ENCODE results near the gene GALNT14. TPM values are rescaled to one million over a fixed set of nuclear protein-coding genes. Genes with fewer than 3 reads are reported as not detected.

GALNT14 gene
- polyA plus RNA-seq, 1 experiment, result 0.07 TPM

DNA sequence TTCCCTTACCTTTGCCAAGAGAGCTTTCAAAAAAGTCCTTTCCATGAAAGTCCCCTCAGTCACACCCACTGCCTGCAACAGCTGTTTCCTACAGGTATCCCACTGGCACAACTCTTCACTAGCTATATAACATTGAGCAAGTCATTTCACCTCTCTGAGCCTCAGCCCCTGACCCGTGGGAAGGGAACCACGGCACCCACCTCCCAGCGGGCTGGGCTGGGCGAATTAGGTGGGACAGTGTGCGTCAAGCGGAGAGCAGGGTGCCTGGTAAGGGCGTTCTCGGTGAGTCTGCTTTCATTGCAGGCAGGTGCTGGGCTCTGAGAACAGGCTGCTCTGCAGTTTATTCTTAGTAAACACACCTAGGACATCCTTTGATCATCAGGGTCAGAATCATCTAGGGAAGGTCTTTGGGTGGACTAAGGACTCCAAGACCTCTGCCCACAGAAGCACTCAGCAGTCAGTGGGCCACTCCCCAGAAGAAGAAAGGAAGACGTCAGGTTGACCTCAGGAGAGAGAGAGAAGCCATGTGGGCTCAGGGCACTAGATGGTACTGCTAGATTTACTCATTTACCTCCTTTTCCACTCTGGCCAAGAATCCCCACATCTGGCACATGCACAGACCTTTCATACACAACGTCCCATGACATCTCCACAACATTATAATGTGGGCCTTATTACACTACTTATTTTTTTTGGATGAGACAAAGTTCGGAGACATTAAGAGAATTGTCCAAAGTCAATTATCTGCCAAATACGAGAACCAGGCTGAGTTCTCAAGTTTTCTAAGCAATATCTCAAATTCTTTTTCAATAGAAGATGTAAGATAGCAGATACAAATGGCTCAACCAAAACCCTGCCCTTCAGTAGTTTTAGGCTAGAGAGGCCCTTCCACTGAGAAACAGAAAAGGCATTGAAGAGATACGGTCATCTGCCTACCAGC is 79.9 kb downstream of the GALNT14 start:
- H3K4me3 ChIP-seq (ENCODE audit: low read depth, low read length), result no peak overlapping the region
- H3K27me3 ChIP-seq (ENCODE audit: control insufficient read depth, insufficient read depth, low read length), result no peaks in the 10 kb centered on the region
- CTCF ChIA-PET, result no interaction called here
- H3K9me3 ChIP-seq (ENCODE audit: control insufficient read depth, insufficient read depth, low read length), result no peaks in the 10 kb centered on the region
- DNase-seq (ENCODE audit: low read depth, low spot score), result no peak
- POLR2A ChIA-PET, result no interaction called here
- no peak overlapping the region for H3K27ac ChIP-seq (ENCODE audit: low read depth, low read length)
- TF ChIP-seq, protein P1, sequence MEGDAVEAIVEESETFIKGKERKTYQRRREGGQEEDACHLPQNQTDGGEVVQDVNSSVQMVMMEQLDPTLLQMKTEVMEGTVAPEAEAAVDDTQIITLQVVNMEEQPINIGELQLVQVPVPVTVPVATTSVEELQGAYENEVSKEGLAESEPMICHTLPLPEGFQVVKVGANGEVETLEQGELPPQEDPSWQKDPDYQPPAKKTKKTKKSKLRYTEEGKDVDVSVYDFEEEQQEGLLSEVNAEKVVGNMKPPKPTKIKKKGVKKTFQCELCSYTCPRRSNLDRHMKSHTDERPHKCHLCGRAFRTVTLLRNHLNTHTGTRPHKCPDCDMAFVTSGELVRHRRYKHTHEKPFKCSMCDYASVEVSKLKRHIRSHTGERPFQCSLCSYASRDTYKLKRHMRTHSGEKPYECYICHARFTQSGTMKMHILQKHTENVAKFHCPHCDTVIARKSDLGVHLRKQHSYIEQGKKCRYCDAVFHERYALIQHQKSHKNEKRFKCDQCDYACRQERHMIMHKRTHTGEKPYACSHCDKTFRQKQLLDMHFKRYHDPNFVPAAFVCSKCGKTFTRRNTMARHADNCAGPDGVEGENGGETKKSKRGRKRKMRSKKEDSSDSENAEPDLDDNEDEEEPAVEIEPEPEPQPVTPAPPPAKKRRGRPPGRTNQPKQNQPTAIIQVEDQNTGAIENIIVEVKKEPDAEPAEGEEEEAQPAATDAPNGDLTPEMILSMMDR (IDR thresholded peaks at IDR 0.05; ENCODE audit: low read depth, low read length), result no peak

DNA sequence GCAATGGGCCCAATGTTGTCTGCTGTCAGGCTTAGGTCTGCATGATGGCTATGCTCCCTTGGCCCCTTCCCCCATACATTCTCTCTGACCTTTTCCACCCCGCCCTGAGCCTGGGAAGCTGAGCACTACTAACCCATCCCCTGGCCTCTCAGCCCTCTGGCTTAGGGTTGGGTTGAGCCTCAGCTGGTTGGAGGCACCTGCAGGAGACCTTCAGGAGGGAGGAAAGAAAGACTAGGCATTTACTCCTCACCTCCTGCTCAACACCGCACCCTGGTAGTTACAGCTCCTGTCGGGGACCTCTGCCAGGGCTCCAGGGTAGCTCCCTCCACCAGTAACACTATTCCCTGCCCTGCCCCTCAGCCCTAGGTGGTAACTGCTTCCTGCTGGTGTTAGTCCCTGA is 80.5 kb downstream of the GALNT14 start:
- no peaks in the 10 kb centered on the region for H3K9me3 ChIP-seq (ENCODE audit: control insufficient read depth, insufficient read depth, low read length)
- no peak overlapping the region for H3K4me3 ChIP-seq (ENCODE audit: low read depth, low read length)
- H3K27me3 ChIP-seq (ENCODE audit: control insufficient read depth, insufficient read depth, low read length), result no peaks in the 10 kb centered on the region
- TF ChIP-seq, protein P1 (IDR thresholded peaks at IDR 0.05; ENCODE audit: low read depth, low read length), result no peak
- no peak overlapping the region for H3K27ac ChIP-seq (ENCODE audit: low read depth, low read length)
- CTCF ChIA-PET, result no interaction called here
- no peak for DNase-seq (ENCODE audit: low read depth, low spot score)
- POLR2A ChIA-PET, result no interaction called here

DNA sequence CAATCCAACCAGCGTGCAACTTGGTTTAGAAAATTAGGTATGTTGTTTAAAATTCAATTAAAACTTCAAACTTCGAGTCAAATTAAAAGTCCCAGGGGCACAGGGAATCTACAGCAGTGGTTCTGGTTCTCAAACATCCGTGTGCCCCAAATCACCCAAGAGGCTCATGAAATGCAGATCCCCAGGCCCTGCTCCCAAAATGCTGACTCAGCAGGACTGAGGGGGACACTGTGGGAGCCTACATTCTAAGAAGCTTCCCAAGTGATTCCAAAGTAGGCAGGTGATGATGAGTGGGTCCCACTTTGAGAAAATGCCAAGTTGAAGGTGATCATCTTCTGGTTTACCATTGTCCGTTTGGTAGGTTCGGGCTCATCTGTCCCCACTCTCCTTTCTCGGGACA is 82.3 kb downstream of the GALNT14 start:
- DNase-seq (ENCODE audit: low read depth, low spot score), result no peak
- Histone ChIP-seq H3K4me3 (ENCODE audit: low read depth, low read length) (no peak overlapping the region), H3K27me3 (ENCODE audit: control insufficient read depth, insufficient read depth, low read length) (no peaks in the 10 kb centered on the region), H3K27ac (ENCODE audit: low read depth, low read length) (no peak overlapping the region), H3K9me3 (ENCODE audit: control insufficient read depth, insufficient read depth, low read length) (no peaks in the 10 kb centered on the region)
- ChIA-PET POLR2A (no interaction called here), CTCF (no interaction called here)
- TF ChIP-seq, protein P1 (IDR thresholded peaks at IDR 0.05; ENCODE audit: low read depth, low read length), result no peak

DNA sequence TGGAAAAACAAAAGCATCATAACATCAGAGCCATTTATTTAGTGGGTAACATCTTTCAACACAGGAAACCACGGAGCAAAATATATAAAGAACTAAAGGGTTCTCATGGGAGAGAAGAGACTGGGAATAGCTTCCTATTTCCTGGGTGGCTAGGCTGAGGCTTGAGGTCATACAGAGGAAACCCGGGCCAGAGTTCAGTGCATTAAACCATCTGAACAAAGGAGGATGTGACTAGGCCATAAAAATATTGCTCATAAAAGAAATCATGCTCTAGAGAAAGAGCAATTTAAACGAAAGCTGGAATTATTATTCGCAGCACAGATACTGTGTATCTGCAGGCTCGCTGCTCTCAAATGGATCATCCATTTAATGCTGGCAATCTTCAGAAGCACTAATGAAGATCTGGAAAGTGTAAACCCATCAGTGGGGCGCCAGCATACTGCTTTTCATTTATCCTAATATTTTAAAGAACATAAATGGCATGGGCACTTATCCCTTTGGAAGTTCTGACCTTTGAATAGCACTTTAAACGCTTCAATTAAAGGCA is 83.3 kb downstream of the GALNT14 start:
- CTCF ChIA-PET, result no interaction called here
- H3K4me3 ChIP-seq (ENCODE audit: low read depth, low read length), result no peak overlapping the region
- TF ChIP-seq, protein P1 (IDR thresholded peaks at IDR 0.05; ENCODE audit: low read depth, low read length), result no peak

More for the DNA sequence above, 83.3 kb downstream of the GALNT14 start:
- Histone ChIP-seq H3K9me3 (ENCODE audit: control insufficient read depth, insufficient read depth, low read length) (no peaks in the 10 kb centered on the region), H3K27me3 (ENCODE audit: control insufficient read depth, insufficient read depth, low read length) (no peaks in the 10 kb centered on the region), H3K27ac (ENCODE audit: low read depth, low read length) (no peak overlapping the region)
- POLR2A ChIA-PET, result no interaction called here
- DNase-seq (ENCODE audit: low read depth, low spot score), result no peak
